Heart left ventricle (tissue), 13 donors: ENCODE results near the gene PGK2.
"Not testable (repeated sequence)": the region's sequence is repeated elsewhere in the genome, so short reads cannot be mapped to it uniquely, and the experiment has no call there.

Experiments
- CTCF ChIP-seq, 12 donors: fragments of 200-600 bp; sonication (generic) in 4 of 12; IDR thresholded peaks; one replicate each; pipeline versions ENCODE4 v1.5.0 to v1.8.0; 2018 to 2022; ENCODE audit warnings: antibody characterized with exemption in 12 of 12, mild to moderate bottlenecking in 5 of 12
- POLR2A ChIP-seq, 2 donors: fragments of 450-650 bp; IDR thresholded peaks; one replicate each; pipeline ENCODE4 v1.6.1; 2017; ENCODE audit warnings: antibody characterized with exemption in 2 of 2, mild to moderate bottlenecking in 2 of 2, moderate library complexity in 2 of 2
- donor health status: ischemic (EF 13 %, LVEDD 7.1; RV severe dilation, severe dysfunction).
- donor health status: DM: no; HTN: yes; CAD: no.
- donor health status: DM: no; HTN: no; CAD: no.
- donor health status: ischemic (EF 25% LVEDD 6.9; RV normal size, moderate dysfunction).
- donor health status: ischemic (EF 25% LVEDD 5.7; RV mildly dilated, moderate dysfunction).
- donor health status: ischemic (EF 35%, LVEDD 5.7; RV mildly dilated, moderate dysfunction).
- donor health status: nonischemic (EF 11% LVEDD 7.7; RV severe dilation, severe dysfunction).
- donor health status: DM: yes; HTN: yes; CAD: no.
- donor health status: PGD.
- donor health status: ischemic (EF 29% LVEDD 5.4; RV normal size, mild dysfunction).
- donor health status: nonischemic (EF 23%, LVEDD 6.1; RV moderate dilation, normal function).

- TF ChIP-seq CTCF, POLR2A (IDR thresholded peaks at IDR 0.05): not testable (repeated sequence)
These were observed 9.9 kb upstream of the PGK2 start for GRCh38 chr6:49796842-49797455.
